GM19324 (cell line): Measurements from ENCODE around the gene YEATS2.
"Not testable (repeated sequence)": the region's sequence is repeated elsewhere in the genome, so short reads cannot be mapped to it uniquely, and the experiment has no call there.

Experiments
- ATAC-seq: cut with Tn5 transposase; IDR thresholded peaks from one replicate; pipeline ENCODE4 v1.9.1; 2021; ENCODE audit warnings: mild to moderate bottlenecking, moderate library complexity; ENCODE audit not compliant: unreplicated experiment, low FRiP score

YEATS2 gene

DNA sequence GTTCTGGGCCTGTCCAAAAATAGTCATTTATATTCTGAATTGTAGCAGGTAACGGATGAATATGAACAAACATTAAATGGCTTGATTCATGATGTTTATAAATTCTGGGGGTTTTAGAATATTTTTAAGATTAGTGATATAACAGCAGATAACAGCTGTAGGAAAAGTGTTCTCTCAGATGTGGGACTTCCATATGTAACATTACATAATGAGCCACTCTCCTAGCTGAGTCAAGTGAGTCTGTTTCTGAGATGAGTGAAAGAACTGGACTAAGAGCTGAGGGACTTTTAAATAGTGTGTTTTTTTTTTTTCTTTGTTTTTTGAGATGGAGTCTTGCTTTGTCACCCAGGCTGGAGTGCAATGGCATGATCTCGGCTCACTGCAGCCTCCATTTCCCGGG lies 13.9 kb downstream of the YEATS2 start:
- no peak for ATAC-seq

DNA sequence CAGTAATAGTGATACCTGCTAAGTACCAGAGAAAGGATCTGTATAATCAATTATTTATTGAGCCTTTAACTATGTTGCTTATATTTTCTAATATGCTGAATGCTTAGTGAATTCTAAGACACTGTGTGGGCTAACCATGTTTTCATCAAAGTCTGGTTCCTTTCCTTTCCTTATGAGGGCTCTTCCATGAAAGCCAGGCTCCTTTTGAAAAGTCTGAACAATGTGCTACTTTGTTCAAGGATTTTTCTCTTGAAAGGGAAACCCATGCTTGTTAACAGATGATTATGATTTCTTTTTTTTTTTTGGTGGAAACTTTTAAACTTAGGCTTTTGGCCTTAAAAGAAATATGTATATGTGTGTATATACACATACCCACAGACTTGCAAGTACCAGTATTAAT lies 17.0 kb downstream of the YEATS2 start:
- no peak for ATAC-seq

DNA sequence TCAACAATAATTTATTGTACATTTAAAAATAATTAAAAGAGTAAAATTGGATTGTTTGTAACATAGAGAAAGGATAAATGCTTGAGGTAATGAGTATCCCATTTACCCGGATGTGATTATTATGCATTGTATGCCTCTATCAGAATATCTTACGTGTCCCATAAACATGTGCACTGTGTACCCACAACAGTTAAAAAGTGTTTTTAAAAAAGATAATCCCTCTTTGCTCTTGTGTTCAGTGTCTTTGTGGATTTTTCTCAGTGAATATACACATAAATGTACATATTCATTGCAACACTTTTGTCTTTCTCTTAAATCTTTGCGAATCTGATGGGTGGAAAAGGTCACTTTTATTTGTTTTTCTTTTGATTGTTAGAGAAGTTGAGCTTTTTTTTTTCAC lies 20.4 kb downstream of the YEATS2 start:
- ATAC-seq = no peak

DNA sequence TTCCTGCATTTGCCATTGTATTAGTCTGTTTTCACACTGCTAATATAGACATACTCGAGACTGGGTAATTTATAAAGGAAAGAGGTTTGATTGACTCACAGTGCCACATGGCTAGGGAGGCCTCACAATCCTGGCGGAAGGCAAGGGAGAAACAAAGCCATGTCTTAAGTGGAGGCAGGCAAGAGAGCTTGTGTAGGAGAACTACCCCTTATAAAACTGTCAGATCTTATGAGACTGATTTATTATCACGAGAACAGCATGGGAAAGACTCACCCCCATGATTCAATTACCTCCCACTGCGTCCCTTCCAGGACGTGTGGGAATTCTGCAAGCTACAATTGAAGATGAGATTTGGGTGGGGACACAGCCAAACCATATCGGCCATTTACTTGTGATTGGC lies 27.8 kb downstream of the YEATS2 start:
- ATAC-seq = no peak

DNA sequence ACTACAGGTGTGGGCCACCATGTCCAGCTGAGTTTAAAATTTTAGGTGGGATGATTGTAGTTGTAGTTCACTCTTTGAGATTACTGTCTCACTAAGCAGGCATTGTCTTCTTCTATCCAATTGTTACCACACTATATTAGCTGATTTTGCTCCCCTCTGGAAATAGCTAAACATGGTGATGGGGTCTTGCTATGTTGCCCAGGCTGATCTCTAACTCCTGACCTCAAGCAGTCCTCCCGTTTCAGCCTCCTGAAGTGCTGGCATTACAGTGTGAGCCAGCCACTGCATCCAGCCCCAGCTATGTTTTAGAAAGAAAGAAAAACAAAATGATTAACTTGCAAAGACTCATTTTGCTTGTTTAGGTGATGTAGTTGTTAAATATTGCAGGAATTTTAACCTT lies 30.6 kb downstream of the YEATS2 start:
- ATAC-seq = no peak

DNA sequence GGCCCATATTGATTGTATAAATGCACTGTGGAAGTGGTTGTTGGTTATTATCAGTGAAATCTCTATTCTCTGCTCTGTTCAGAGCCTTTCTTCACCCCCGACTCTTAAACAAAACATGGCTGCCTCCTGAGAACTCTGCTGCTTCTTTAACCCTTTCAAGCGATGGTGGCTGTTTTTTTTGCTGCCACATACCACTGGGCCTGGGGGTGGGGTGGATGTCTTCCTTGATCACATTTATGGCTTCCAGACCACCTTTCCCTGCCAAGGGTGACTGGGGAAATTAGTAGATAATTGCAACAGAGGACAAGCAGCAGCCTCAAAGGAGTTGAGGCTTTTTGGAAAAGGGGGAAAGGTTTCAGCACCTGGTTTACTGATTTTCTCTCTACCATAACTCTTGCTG lies 32.8 kb downstream of the YEATS2 start:
- ATAC-seq = no peak

DNA sequence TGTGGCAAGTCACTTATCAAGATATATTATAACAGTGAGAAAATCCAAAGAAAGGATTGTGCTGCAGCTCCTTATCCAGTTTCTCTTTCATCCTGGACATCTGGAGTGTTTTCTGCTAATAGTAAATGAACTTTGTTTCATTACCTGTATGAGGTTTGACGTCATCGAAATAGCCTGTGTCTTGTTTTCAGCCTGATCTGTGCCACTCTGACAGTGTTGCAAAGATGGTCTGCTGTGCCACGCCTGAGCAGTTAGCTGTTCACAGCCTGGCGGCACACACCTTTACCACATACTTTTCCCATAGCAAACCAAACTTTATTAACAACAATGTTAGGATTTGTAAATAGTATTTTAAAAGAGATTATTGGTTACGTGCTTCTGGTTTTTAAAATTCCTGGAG lies 34.0 kb downstream of the YEATS2 start:
- ATAC-seq = no peak

DNA sequence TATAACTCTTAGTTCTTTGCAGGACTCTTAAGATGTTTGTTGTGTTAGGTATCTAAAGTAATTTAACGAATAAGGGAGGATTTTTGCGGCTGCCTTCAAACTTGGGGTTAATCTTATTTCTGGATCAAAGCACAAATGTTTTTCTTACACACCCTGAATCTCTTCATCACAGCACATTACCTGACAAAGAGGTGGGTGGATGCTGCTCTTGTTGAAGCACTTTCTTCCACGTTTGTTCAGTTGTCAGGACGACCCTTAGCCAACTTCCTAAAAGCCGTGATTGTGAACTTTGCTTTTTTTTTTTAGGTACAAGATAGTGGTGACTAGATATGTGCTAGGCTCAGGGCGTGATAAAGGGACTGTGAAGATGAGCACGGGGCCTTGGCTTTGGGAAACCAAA lies 36.0 kb downstream of the YEATS2 start:
- no peak for ATAC-seq

DNA sequence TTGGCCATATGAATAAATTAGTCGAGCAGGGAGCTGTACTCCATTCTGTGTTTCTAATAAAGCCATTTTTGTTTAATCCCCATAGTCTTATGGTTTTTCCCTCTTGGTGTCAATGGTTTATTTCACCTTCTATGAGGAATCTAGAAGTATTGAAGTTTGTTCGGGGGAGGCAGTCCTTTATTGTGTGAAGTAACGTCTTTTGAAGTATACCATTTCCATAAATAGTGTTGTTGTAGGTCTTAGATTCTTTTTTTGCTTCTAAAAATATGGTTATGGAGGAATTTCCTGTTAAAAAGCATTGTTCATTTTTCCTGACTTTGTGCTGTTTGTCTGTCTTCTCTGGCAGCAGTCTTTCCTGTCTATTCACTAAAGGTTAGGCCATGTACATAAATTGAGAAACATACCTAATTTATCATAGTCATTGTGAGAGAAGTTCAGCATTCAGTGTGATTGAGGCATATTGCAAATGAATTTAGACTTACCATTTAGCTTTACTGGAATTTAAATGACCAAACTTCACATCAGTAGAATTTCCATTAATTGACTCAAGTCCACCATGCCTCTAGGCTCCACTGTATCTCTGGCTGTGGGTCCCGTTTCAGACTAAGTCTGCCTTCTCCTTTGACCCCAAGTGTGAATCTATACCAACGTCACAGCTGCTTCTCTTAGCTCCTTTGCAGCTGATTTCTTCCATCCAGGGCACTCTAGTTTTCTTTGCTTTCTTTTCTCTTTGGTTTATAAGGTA lies 37.3 kb downstream of the YEATS2 start:
- ATAC-seq = no peak

DNA sequence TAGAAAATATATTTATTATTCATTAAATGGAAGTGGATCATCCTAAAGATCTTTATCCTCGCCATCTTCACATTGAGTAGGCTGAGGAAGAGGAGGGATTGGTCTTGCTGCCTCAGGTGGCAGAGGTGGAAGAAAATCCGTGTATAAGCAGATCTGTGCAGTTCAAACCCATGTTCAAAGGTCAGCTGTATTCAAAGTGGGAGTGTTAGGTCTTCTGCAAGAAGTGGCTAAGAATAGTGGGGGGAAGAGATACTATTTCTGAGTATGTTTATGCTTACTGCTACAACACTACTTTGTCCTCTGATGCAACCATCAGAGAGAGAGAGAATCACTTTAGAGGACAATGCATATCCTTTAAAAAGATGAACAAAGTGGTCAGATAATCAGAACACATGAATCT lies 39.5 kb downstream of the YEATS2 start:
- no peak for ATAC-seq

DNA sequence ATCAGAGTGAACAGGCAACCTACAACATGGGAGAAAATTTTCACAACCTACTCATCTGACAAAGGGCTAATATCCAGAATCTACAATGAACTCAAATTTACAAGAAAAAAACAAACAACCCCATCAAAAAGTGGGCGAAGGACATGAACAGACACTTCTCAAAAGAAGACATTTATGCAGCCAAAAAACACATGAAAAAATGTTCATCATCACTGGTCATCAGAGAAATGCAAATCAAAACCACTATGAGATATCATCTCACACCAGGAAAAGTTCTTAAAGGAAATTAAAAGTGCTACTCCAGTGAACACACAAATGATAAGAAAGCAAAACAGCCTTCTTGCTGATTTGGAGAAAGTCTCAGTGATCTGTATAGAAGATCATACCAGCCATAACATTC lies 42.6 kb downstream of the YEATS2 start:
- not testable (repeated sequence) for ATAC-seq

DNA sequence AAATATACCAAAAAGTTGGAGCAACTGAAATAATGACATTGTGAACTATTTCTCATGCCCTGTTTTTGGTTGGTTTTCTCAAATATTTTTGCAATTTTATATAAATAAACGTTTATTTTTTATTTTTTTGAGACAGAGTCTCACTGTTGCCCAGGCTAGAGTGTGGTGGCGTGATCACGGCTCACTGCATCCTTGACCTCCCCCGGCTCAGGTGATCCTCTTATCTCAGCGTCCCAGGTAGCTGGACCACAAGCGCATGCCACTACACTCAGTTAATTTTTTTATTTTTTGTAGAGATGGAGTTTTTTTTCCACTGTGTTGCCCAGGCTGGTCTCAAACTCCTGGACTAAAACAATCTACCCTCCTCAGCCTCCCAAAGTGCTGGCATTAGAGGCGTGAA lies 45.6 kb downstream of the YEATS2 start:
- no peak for ATAC-seq

DNA sequence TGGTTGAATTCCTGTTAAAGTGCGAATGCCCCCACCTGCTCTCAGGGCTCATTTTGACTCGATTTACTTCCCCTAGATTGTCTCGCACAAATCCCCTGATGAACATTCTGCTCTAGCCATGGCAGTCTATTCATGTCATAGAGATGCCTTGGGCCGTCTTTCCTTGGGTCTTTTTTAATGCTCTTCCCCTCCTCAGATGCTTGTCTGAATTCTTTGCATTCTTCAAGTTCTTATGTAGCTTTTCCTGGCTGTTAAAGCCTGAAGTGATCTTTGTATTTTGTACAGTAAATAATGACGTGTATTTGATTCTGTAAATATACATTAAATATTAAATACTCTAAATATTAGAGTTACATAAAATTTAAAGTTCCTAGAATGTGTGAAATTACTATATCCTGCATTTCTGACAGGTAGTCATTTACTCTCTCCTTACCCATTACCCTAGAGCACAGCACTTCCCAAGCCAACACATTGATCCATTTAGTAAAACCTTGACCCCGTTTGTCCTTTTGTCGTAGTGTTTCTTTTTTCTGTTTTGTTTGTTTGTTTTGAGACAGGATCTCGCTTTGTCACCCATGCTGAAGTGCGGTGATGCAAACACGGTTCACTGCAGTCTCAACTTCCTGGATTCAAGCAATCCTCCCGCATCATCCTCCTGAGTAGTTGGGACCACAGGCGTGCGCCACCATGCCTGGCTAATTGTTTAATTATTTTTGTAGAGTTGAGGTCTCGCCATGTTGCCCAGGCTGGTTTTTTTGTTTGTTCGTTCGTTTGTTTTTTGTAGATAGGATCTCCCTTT lies 47.9 kb downstream of the YEATS2 start:
- no peak for ATAC-seq

DNA sequence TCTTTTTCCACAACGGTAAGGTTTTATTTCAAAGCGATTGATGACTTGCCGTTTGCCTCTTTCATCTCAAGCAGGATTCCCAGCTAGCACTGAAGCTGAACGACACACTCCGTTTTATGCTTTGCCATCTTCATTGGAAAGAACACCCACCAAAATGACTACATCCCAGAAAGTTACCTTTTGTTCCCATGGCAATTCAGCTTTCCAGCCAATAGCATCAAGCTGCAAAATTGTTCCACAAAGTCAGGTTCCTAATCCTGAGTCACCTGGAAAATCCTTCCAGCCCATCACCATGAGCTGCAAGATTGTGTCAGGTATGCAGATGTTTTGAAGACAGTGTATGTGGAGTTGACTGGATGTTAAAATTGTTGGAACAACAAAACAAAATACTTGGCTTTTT lies 56.5 kb downstream of the YEATS2 start:
- ATAC-seq = no peak

DNA sequence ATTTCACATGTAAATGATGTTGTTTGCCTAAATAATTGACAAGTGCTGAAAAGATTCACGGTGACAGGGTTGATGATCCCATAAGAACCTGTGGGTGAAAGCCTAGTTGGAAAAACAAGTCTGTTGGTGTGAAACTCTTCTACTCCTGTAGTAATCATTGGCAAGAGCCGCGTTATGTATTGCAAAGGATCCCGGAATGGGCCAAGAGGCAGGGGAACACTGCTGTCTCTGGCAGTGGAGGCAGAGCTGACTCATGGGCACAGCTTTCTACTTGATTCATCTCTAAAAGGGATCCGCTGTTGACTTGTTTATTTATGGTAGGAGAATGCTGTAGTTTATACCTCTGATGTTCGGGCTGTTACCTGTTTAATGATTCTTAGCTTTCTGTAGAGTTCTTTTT lies 64.7 kb downstream of the YEATS2 start:
- ATAC-seq = no peak

DNA sequence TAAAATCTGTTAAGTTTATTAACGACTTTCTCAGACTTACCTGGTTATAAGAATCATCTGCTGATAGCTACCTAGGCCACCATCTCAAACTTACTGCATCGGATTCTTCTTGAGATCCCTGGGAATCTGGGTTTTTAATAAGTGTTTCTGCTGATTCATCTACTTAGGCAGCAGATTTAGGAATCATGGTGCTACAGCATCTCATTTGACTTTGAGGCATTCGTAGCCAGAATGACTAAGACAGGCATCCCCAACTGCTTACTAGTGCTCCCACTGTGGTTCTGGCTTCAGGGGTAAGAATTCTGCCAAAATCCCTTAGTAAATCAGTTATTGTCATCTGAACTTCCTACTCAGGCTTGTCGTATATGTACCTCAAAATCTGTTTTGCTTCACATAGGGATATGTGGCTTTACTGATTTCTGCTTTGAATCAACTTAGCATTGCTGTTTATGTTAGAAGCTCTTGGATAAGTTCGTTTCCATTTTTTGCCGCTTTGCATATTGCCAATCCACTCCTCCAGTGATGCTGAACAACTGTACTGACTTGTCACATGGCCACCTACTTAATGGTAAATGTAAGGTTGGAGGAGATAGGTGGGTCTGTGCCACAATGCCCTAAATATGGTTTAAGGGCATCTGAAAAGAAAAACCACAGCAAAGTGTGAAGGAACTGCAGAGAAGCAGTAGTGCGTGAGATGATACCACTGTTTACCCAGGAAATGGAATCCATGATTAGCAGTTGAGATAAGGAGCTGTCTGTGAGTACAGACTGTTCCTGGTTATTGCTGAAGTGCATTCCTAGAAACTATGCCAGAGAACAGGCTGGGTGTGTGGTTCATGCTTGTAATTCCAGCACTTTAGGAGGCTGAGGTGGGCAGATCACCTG lies 67.5 kb downstream of the YEATS2 start:
- ATAC-seq = no peak

DNA sequence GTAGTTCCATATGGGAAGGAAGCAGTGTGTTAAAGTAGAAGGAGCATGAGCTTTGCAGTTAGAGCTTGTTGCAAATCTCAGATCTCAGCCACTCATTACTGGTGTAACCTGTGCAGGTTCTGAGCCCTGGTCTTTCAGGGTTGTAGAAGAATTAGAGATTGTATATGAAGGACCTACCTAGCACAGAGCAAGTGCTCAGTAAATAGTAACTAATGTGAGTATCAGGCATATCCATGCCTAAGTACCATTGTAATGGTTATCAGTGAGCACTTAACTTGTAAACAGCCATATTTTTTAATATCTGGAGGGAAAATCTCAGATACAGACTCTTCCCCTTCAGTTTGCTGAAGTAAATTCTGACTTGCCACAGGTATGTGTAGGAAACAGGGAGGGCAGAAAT lies 68.5 kb downstream of the YEATS2 start:
- ATAC-seq = no peak

DNA sequence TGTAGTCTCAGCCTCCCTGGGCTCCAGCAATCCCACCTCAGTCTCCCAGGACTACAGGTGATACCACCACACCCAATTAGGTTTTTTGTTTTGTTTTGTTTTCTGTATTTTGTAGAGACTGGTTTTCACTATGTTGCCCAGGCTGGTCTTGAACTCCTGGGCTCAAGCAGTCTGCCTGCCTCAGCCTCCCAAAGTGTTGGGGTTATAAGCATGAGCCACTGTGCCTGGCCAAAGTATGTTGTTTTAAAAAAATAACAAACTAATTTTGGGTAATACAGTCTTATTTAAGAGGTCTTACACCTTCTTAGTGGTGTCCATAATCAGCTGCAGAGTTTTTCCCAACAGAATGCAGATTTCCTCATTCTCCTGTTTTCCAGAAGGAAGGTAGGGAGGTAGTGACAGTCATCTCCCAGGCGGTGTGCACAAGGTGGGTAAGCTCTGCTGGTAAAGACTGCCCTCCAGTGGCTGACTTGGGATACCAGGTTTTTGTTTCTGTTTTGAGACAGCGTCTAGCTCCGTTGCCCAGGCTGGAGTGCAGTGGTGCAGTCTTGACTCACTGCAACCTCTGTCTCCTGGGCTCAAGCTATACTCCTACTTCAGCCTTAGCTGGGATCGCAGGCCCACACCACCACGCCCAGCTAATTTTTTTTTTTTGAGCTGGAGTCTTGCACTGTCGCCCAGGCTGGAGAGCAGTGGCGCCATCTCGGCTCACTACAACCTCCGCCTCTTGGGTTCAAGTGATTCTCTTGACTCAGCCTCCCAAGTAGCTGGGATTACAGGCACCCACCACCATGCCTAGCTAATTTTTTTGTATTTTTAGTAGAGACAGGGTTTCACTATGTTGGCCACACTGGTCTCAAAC lies 69.4 kb downstream of the YEATS2 start:
- no peak for ATAC-seq

DNA sequence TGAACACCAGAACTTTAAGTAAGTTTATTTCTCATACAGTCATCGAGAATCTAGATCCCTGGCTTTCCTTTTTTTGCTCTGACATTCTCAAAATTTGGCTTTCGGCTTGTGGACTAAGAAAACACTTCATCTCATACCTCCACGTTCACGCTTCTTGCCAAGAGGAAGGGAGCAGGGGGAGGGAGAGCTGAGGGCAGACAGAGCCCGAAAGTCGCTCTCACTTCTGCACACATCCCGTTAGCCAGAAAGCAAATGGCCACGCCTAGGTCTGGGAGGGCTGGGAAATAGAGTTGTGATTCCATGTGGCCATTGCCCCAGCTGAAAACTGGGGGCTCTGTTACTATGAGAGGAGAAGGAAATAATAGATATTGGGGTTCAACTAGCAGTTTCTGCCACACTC lies 70.5 kb downstream of the YEATS2 start:
- ATAC-seq = no peak

DNA sequence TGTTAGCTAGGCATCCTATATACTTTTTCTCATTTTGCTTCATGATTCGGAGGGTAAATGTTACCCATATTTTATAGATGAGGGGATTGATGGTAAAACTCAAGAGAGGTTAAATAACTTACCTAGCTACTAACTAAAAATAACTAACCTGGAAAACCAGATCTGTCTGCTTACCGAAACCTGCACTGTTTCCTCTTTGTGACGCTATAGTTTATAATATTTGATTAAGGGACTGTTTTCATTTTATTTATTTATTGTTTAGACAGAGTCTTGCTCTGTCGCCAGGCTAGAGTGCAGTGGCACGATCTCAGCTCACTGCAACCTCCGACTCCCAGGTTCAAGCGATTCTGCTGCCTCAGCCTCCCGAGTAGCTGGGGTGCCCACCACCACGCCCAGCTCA lies 71.9 kb downstream of the YEATS2 start:
- ATAC-seq = no peak
